ENCODE measurements around the gene TARBP2.

DNA sequence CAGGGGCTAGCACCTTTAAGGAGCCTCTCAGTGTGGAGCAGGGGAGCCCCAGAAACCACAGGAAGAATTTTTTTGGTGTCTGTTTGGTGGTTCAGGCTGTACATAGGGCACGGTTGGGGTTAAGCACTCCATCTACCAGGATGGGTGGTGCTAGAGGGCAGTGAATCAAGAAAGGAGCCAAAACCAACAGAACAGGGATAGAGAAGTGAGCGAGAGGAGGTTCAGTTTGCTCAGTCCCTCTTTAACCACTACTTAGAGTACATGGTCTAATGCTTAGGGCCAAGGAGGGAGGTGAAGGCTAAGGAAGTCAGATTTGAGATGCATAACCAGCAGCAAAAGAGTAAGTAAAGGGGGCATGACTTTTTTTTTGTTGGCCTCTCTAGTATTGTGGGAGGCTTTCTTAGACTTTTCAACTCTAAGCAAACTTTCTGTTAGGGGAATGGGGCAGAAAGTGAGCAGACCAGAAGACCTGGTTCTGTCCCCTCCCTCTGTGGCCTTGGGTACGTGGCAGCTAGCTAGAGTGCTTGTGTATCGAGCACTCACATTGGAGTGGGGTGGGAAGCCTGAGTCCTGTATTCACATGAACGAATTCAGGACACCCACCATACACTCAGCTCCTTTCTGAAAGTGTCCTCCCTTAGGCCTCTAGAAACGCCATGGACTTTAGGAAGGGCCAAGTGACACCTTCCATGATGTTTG lies 12.8 kb downstream of the TARBP2 start:
- TF ChIP-seq POLR2AphosphoS5 (IDR thresholded peaks at IDR 0.05) (no peak), POLR2A (IDR thresholded peaks at IDR 0.05) (no peak)
- TF ChIP-seq, protein P1, sequence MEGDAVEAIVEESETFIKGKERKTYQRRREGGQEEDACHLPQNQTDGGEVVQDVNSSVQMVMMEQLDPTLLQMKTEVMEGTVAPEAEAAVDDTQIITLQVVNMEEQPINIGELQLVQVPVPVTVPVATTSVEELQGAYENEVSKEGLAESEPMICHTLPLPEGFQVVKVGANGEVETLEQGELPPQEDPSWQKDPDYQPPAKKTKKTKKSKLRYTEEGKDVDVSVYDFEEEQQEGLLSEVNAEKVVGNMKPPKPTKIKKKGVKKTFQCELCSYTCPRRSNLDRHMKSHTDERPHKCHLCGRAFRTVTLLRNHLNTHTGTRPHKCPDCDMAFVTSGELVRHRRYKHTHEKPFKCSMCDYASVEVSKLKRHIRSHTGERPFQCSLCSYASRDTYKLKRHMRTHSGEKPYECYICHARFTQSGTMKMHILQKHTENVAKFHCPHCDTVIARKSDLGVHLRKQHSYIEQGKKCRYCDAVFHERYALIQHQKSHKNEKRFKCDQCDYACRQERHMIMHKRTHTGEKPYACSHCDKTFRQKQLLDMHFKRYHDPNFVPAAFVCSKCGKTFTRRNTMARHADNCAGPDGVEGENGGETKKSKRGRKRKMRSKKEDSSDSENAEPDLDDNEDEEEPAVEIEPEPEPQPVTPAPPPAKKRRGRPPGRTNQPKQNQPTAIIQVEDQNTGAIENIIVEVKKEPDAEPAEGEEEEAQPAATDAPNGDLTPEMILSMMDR (IDR thresholded peaks at IDR 0.05 in 8 of 11, conservative IDR thresholded peaks at IDR 0.05 in 3 of 11): no peak

All from spleen (tissue), 7 donors.